Measurements from ENCODE around the gene FGA.

DNA sequence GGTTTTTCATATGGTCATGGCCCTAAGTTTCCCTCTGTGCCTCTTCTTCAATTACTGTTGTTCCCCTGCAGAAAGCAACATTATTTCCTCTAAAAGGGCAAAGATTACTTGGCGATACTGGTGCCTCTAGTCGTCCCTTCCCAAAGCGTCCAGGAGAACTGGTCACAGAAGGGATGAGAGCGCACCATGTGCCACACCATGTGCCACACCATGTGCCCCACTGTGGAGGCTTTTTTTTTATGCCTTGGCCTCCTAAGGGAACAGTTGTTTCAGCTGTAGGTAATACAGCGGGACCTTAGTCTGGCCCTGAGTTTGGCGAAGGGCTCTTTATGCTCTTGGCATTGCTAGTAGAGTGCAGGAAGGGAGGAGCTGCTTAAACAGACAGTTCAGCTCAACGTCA is 33.5 kb upstream of the FGA start:
- TF ChIP-seq POLR2A (IDR thresholded peaks at IDR 0.05; ENCODE audit: control extremely low read depth in 1 of 2, low read depth in 2 of 2, low read length in 2 of 2) = no peak
- TF ChIP-seq, protein P1, sequence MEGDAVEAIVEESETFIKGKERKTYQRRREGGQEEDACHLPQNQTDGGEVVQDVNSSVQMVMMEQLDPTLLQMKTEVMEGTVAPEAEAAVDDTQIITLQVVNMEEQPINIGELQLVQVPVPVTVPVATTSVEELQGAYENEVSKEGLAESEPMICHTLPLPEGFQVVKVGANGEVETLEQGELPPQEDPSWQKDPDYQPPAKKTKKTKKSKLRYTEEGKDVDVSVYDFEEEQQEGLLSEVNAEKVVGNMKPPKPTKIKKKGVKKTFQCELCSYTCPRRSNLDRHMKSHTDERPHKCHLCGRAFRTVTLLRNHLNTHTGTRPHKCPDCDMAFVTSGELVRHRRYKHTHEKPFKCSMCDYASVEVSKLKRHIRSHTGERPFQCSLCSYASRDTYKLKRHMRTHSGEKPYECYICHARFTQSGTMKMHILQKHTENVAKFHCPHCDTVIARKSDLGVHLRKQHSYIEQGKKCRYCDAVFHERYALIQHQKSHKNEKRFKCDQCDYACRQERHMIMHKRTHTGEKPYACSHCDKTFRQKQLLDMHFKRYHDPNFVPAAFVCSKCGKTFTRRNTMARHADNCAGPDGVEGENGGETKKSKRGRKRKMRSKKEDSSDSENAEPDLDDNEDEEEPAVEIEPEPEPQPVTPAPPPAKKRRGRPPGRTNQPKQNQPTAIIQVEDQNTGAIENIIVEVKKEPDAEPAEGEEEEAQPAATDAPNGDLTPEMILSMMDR (IDR thresholded peaks at IDR 0.05; ENCODE audit: control extremely low read depth in 1 of 3, insufficient read depth in 1 of 3, low read depth in 1 of 3, low read length in 3 of 3) = no peak
- TF ChIP-seq TCF12 (IDR thresholded peaks at IDR 0.05; ENCODE audit: low read depth, low read length) = no peak

Data from H1 (cell line).